Activated CD4-positive, CD25-positive, alpha-beta regulatory T cell treated with anti-CD3 and anti-CD28 coated beads, Interleukin-2, amount 50 U/mL, for 72 hours (primary cell): ENCODE data around the gene KRTAP9-1.
"Not testable (repeated sequence)": the region's sequence is repeated elsewhere in the genome, so short reads cannot be mapped to it uniquely, and the experiment has no call there.

Experiments
- DNase-seq: peaks from one replicate; pipeline ENCODE4 v3.0.0; 2021

Gene KRTAP9-1, protein sequence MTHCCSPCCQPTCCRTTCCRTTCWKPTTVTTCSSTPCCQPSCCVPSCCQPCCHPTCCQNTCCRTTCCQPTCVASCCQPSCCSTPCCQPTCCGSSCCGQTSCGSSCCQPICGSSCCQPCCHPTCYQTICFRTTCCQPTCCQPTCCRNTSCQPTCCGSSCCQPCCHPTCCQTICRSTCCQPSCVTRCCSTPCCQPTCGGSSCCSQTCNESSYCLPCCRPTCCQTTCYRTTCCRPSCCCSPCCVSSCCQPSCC

GRCh38 chr17:41189837-41190318, at the start of gene KRTAP9-1:
Gene KRTAP9-1 (plus strand): TSS chr17:41189887. CDS start chr17:41189887, 0 bp downstream.
- not testable (repeated sequence) for DNase-seq

DNA sequence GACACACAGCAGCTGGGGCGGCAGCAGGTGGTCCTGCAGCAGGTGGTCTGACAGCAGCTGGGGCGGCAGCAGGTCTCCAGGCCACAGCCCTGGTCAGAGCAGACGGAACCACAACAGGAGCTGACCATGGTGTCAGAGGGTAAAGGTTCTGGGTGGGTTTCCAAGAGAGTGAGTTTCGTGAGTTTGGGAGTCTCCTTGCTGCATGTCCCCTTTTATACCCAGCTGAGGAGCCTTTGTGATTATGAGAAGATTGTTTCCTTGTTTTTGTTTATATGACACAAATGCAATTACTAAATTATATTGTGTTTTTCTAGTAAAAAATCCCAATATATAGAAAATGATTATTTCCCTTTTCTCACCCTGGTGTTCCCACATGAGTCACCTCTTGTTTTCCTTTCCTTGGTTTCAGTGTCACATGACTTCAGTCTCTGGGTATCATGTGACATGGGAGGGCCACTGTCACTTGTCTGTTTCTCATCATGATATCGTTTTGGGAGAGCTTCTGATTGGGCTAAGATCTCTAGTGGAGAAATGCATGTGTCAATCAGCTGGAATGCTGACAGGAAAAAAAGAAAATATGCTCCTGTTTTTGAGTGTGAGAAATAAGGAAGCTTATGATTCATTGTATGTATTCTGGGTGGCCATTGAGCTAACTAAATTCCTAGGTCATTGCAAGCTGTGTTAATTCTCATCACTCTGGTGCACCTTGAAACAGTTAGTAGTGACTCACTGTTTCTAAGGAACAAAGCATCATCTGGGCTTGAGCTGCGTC, 49.1 kb upstream of the KRTAP9-1 start, which contains the start of gene KRTAP4-6:
TSS of gene KRTAP4-6 (minus strand) at position 185 of the 772 bp plus-strand sequence. CDS start at position 128, 57 bp downstream.
- DNase-seq, result no peak

DNA sequence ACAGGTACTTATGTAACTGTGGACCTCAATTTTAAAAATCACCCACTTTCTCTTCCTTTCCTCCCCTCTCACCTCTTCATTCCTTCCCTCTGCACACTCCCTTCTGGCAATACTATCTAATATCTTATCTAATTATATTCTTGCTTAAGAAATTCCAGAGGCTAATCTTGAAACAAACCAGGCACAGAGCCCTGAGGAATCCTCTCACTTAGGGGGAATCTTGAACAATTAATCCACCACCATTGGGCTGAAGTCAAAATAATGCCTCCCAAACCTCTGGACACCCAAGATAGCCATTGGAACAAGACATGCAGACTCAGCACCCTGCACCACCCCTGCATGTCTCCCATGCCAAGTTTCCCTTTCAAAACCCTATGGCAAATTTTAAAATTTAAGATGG, 48.3 kb upstream of the KRTAP9-1 start:
- DNase-seq, result no peak

DNA sequence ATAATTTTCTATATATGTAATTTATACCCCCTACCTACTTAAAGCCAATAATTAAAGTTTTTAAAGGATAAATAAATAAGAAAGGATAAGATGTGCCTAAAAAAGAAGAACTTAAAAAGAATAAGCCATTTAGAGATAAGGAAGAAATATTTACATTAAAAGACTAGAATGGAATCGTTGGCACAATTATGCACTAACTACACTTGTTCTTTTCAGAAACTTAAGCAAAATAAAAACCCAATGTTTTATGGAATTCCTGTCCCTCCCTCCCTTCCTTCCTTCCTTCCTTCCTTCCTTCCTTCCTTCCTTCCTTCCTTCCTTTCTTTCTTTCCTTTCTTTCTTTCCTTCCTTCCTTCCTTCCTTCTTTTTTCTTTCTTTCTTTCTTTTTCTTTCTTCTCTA, 44.8 kb upstream of the KRTAP9-1 start:
- DNase-seq, result no peak

DNA sequence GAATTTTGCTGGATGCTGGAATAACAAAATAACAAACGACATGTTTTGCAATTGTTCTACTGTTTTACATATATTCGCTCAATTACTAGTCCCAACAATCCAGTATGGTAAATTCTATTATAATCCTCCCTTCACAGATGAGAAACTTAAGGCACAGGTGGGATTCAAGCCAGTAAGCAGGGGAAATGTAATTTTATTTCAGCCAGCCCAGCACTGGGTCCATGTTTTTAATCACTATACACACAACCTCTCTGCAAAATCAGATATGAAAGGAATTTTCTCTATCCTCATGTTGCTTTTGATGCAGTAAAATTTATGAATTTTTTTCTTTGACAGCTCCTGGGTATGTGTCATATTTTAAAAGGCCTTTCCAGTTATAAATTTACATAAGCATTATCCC, 44.4 kb upstream of the KRTAP9-1 start:
- no peak for DNase-seq

- DNase-seq, result no peak
Measured at GRCh38 chr17:41147531-41148204, 42.0 kb upstream of the KRTAP9-1 start.

GRCh38 chr17:41148971-41149651, 40.6 kb upstream of the KRTAP9-1 start:
- DNase-seq, result not testable (repeated sequence)

- no peak for DNase-seq
Measured at GRCh38 chr17:41149652-41149985, 40.1 kb upstream of the KRTAP9-1 start, which contains the start of gene KRTAP4-5. Gene KRTAP4-5 (minus strand): TSS chr17:41149825. CDS start chr17:41149767, 58 bp downstream.

DNA sequence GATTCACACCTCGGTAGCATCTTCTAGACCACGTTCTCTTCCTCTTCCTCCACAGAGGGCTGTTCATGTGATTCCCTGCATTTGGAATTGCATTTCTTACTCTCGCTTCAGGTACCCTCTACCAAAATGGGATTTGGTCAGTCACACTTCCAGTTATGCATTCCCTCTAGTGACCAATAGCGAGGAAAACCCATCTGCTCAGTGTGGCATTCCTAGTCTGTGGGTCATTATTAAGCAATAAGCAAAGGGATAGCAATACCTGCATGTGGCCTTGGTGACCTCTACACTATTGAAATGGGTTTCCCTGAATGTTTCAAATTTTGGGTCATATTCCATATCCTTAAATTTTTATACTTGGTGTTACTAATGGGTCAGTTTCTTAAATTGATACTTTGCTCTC, 39.7 kb upstream of the KRTAP9-1 start:
- DNase-seq, result no peak

DNA sequence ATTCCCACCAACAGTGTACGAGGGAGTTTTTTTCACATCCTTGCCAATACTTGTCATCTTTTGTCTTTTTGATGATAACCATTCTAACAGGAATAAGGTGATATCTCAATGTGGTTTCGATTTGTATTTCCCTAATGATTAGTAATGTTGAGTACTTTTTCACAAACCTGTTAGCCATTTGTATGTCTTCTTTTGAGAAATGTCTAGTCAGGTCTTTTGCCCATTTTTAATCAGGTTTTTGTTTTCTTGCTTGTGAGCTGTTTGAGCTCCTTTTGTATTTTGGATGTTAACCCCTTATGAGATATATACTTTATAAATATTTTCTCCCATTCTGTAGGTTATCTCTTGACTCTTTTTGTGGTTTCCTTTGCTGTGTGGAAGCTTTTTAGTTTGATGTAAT, 38.2 kb upstream of the KRTAP9-1 start:
- DNase-seq, result no peak

DNA sequence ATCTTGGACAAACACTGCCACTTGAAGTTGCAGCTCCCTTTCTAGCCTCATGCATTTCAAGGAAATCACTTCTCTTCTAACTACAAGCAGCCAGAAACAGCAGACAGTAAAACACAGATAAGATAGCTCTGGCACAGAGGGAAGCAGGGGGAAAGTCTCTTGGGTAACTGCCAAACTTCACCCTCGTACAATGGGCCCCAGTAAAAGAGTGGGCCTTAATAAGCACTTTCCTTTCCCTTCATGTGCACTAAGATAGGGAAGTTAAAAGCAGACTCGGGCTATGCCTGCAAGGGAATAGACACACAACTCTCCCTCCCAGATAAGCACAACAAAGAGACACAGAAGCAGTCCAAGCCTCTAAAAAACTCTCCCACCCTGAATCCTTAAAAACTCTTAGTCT, 35.8 kb upstream of the KRTAP9-1 start:
- no peak for DNase-seq

- DNase-seq, result not testable (repeated sequence)
Measured at GRCh38 chr17:41160190-41160589, 29.5 kb upstream of the KRTAP9-1 start.

- DNase-seq, result no peak
Measured at GRCh38 chr17:41160648-41161047, 29.0 kb upstream of the KRTAP9-1 start, which contains the start of gene KRTAP4-4. Gene KRTAP4-4 (minus strand): TSS chr17:41160748. CDS start chr17:41160691, 57 bp downstream.

DNA sequence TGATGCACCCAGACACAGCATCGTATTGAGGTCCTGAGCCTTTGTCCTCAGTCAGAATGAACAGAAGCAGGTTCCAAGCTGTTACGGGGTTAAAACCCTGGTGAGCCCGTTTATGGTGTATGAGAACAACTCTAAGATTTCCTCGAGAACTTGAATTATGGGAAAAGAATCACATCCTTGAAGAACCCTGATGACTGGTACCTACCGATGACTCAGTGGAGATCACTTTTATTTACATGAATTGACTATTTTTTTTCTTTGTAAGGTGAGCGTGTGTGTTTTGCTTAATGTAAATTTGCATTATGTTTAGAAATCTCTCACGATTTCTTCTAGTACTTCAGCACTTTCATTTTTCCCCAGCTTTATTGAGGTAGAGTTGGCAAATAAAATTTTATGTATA, 25.9 kb upstream of the KRTAP9-1 start:
- DNase-seq, result no peak

DNA sequence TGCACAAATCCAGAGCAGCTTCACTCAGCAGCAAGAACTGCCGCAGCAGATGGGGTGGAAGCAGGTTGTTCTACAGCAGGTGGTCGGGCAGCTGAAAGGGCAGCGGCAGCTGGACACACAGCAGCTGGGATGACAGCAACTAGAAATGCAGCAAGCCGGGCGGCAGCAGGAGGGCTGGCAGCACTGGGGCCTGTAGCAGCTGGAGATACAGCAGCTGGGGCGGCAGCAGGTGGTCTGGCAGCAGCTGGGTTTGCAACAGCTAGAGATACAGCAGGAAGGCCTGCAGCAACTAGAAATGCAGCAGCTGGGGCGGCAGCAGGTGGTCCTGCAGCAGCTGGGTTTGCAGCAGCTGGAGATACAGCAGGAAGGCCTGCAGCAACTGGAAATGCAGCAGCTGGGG, 22.1 kb upstream of the KRTAP9-1 start:
- no peak for DNase-seq

DNA sequence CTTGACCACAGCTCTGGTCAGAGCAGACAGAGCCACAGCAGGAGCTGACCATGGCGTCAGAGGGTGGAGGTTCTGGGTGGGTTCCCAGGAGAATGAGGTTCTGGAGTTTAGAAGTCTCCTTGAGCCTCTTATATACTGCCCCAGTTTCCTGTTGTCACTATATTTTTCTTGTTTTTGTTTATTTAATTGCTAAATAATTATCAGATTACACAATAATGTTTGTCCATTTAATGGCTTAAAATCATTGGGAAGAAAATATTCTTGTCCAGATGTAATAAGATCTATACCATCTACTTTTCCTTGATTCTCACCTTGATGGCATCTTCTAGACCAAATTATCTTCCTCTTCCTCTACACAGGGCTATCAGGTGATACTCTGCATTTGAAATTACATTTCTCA, 21.6 kb upstream of the KRTAP9-1 start, which contains the start of gene KRTAP4-3:
TSS of gene KRTAP4-3 (minus strand) at position 101 of the 400 bp plus-strand sequence. CDS start at position 52, 49 bp downstream.
- DNase-seq, result no peak

DNA sequence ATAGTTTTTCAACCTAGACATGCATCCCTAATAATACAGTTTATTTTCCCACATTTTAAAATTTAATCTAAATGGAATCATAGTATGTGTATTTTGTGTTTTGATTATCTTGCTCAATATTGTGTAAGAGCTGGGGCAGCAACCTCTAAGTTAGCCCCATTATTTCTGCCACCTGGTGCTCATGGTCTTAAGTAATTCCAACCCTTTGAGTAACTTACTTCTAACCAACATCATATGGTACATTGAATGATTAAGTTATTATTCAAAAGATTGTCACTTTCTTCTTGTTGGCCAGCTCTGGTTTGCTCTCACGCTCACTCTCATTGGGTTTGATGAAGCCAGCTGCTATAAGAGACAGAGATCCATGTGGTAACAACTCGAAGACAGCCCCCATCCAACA, 17.8 kb upstream of the KRTAP9-1 start:
- no peak for DNase-seq

- no peak for DNase-seq
Measured at GRCh38 chr17:41176744-41177387, 12.8 kb upstream of the KRTAP9-1 start.

DNA sequence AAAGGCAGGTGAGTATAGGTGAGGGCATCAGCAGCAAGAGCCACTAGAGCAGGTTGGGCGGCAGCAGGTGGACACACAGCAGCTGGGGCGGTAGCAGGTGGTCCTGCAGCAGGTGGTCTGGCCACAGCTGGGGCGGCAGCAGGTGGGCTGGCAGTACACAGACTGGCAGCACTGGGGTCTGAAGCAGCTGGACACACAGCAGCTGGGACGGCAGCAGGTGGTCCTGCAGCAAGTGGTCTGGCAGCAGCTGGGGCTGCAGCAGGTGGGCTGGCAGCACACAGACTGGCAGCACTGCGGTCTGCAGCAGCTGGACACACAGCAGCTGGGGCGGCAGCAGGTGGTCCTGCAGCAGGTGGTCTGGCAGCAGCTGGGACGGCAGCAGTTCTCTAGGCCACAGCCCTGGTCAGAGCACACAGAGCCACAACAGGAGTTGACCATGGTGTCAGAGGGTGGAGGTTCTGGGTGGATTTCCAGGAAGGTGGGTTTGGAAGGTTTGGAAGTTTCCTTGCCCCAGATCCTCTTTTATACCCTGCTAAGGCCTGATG, 11.9 kb upstream of the KRTAP9-1 start, which contains the start of gene KRTAP4-2:
TSS of gene KRTAP4-2 (minus strand) at position 495 of the 545 bp plus-strand sequence. CDS start at position 438, 57 bp downstream.
- DNase-seq, result no peak

- no peak for DNase-seq
Measured at GRCh38 chr17:41178341-41178740, 11.3 kb upstream of the KRTAP9-1 start.

DNA sequence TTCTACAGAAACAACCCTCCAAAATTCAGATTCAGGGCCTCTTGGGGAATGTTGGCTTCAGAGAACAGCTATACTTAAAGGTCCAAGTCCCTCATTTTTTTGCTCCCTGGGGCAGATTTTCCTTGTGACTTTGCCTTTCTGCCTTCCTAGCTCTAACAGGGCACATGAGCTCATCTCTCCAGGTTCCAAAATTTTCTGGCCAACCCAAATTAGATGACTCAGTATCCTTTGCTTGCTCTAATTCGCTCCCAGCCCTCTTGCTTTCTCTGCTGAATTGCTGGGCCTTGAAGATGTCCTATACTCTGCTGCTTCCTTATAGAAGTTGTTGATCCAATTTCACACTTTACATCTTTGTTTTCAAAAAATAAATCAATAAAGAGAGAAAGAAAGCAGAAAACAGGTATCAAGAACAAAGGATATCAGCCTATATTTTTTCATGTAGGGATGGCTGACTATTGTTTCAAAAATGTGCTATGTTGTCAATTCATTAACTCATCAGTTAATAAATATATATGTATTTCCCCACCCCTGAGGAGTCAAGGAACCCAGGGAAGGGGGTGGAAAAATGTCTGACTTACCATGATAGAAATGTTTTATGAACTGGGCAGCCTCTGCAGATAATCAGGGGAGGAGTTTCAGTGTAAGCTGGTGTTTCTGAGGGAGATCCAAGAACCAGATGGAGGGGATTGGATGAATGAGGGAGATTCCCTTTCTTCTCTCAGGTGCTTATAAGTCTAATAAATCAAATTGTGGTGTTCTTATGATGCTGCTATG, 10.7 kb upstream of the KRTAP9-1 start:
- no peak for DNase-seq
